NCI-H1105 (cell line): ENCODE results near the gene HMCN1.
"Not testable (repeated sequence)": the region's sequence is repeated elsewhere in the genome, so short reads cannot be mapped to it uniquely, and the experiment has no call there.

Experiments
- DNase-seq: peaks from one replicate; lab custom pipeline; 2025; lab: John Stamatoyannopoulos, UW

HMCN1 gene

DNA sequence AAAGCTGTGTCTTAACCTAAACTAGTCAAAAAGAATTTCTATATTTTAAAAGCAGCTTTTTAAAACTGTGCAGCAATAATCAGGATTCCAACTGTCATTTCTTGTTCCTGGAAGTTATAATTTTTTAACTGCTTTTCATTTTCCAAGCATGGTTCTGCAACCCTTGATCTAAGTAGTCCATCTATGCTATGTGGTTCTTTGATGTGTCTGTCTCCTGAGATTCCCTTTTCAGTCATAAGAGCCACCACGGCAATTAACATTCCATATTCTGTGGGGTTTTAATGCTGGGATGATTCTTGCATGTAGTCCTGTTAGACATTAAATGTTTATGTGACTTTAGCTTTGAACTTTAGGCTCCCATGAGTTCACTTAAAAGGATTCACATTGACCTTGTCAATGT lies 420.5 kb downstream of the HMCN1 start:
- no peak for DNase-seq

DNA sequence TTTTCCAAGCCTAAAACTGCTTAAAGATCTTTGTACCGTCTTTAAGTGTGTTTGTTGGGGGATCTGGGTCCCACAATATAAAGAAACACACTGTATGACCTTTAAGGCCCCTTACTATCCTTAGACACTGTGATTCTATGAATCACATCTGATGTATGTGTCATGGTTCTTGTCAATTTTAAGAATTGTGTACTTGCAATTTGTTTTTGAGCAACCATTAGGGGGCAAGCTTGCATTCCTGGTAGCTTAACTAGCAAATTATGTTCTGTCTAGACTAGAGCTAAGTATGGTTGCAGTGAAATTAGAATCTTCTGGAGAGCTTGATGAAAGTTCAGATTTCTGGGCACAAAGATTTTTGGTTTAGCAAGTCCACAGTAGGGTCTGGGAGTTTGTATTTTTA lies 421.4 kb downstream of the HMCN1 start:
- peak; percentile 15 for DNase-seq

GRCh38 chr1:186162895-186163294 lies 428.7 kb downstream of the HMCN1 start:
- DNase-seq = not testable (repeated sequence)

- no peak for DNase-seq
These were observed 430.6 kb downstream of the HMCN1 start for GRCh38 chr1:186164773-186165172.

GRCh38 chr1:186165303-186165702 lies 431.1 kb downstream of the HMCN1 start:
- no peak for DNase-seq

- no peak for DNase-seq
These were observed 433.0 kb downstream of the HMCN1 start for GRCh38 chr1:186167096-186167668.

DNA sequence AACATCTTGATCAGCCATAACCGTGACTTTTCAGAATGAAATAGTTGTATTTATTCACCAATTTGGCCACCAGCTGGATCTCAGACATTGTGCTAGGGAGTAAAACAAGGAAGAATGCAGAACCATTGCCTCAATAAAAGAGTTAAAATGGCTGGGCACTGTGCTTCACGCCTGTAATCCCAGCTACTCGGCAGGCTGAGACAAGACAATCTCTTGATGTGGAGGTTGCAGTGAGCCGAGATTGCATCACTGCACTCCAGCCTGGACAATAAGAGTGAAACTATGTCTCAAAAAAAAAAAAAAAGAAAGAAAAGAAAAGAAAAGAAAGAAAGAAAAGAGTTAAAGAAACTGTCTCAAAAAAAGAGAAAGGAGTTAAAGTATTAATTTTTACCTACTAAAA lies 441.4 kb downstream of the HMCN1 start:
- DNase-seq = no peak

- peak; percentile 18 for DNase-seq
These were observed 444.3 kb downstream of the HMCN1 start for GRCh38 chr1:186178426-186179043.

- DNase-seq = peak; percentile 7
These were observed 445.0 kb downstream of the HMCN1 start for GRCh38 chr1:186179231-186179630.

- DNase-seq = no peak
These were observed 449.0 kb downstream of the HMCN1 start for GRCh38 chr1:186183219-186183618.

- DNase-seq = no peak
These were observed 449.9 kb downstream of the HMCN1 start for GRCh38 chr1:186183970-186184628.

GRCh38 chr1:186186251-186186650 lies 452.1 kb downstream of the HMCN1 start:
- DNase-seq = not testable (repeated sequence)

GRCh38 chr1:186187601-186188000 lies 453.4 kb downstream of the HMCN1 start:
- no peak for DNase-seq

DNA sequence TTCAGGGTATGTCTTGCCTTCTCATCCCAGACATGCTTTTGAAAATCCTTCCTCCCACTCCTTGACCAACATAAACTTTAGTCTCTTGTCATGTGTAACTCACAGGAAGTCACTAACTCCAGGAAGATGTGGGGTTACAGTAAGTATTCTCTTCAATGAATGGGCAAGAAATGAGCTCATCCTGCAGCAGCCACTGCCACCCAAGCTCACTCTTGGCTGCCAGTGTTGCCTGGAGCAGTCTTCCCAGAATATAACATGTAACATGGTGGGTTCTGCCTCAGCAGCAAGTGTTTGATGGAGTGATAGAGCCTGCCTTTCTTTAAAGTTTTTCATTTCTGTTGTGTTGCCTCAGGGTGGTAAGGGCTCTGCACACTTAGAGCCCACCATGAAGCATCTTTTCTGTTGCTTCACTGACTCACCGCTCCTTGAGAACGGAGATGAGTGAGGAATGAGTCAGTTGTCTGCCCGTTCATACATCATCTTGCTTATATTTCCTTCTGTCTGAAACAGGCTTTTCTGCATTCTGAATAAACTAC lies 453.9 kb downstream of the HMCN1 start:
- DNase-seq = no peak

DNA sequence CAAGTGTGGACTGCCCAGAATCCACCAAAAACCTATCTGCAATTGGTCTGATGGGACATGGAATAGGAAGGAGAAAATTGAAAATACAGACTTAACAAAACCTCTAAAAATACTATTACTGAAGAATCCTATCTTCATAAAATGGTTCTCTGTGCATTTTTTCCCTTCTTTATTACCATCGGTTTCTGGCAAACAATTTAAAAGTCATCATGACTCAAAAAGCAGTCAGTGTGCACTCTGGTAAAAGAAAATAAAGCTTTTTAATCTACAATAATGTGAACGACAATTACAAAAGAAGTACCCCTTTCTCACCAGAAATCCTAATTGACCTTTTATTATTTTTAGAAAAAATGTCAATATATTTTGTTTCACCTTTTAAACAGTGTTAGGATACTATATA lies 454.5 kb downstream of the HMCN1 start:
- DNase-seq = no peak

GRCh38 chr1:186189156-186189555 lies 455.0 kb downstream of the HMCN1 start:
- DNase-seq = no peak

- DNase-seq = no peak
These were observed 457.3 kb downstream of the HMCN1 start for GRCh38 chr1:186191511-186191910.

GRCh38 chr1:186193224-186193623 lies 459.0 kb downstream of the HMCN1 start:
- DNase-seq = no peak

DNA sequence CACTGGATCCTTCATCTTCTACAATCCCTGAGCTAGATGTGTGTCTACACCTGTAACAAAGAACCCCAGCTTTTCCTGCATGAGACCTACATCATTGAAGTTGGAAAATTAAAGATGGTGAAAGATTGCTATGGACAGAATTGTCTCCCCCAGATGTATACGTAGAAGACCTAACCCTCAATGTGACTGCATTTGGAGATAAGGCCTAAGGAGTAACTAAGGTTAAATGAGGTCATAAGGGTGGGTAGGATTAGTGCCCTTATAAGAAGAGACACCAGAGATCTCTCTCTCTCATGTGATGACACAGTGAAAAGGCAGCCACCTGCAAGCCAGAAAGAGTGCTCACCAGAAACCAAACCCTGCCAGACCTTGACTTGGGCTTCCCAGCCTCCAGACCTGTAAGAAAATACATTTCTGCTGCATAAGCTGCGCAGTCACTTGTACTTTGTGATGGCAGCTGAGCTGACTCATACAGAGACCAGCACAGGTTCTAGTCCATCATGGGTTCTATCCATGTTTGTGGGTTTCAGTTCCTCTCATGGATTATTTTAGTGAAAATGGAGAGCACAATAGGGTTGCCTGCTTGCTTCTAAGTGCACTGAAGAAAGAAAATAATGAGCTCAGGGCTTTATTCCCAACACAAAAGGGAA lies 460.0 kb downstream of the HMCN1 start:
- DNase-seq = no peak

DNA sequence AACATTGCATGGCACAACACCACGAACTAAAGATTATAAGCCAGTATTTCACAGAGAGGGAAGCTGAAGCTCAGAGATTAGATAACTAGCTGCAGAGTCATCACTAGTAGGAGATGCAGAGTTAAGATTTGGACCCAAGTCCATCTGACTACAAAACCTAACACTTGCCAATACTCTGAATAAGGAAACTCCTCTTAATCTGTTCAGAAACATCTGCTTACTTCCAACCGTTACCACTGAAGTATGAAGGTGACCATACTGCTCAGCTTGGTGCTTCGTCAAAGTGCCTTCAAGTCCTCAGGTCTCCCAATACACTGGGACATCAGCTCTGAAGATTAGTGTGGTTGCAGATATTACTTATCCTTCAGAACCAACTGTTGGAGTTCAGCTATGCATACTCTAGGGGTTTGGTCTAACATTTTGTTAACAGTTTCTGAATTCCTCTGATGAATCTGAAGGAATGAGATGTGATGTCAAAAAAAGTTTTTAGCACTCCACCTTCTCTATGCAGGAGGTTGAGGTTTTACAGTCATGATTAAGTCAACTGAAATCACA lies 461.3 kb downstream of the HMCN1 start:
- no peak for DNase-seq

DNA sequence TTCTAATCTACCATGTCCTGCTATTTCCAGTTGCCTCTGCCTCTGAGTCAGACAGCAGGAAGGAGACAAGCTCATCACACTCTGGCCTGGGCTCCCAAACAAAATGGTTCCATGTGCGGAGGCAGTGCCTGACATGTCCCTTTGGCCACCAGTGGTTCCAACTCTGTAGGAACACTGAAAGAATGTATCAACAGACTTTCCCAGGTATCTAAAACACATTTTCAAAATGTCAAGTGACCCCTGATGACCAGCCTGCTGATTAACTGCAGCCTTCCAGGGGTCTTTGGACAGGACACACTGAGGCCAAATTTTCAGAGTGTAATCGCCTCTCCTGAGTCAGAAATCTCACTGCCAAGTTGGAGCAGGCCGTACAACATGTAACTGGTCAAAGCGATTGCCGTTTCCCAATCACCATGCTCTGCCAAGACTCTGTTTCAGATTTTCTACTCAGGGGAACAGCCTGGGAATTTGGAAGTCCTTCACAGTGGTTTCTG lies 468.1 kb downstream of the HMCN1 start:
- DNase-seq = no peak

GRCh38 chr1:186202776-186203175 lies 468.6 kb downstream of the HMCN1 start:
- DNase-seq = no peak
